Cerebellar cortex (tissue), 1 donor: ENCODE results near the gene RIIAD1.
"Not testable (repeated sequence)": the region's sequence is repeated elsewhere in the genome, so short reads cannot be mapped to it uniquely, and the experiment has no call there.

Experiments used
- DNase-seq: peaks from one replicate; pipeline ENCODE4 v3.0.0-alpha.2; 2015; ENCODE audit warnings: low spot score

RIIAD1 gene

DNA sequence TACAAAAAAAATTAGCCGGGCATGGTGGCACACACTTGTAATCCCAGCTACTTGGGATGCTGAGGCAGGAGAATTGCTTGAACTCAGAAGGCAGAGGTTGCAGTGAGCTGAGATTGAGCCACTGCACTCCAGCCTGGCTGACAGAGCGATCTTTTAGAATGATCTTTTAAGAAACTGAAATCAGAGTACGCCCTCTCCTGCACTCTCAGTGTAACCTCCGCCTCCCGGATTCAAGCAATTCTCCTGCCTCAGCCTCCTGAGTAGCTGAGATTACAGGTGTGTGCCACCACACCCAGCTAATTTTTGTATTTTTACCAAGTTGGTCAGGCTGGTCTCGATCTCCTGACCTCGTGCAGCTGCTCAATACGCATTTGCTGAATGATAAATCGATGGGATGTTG, 12.7 kb downstream of the RIIAD1 start:
- not testable (repeated sequence) for DNase-seq

- DNase-seq: no peak
Measured at GRCh38 chr1:151737026-151737425, 15.7 kb downstream of the RIIAD1 start.

DNA sequence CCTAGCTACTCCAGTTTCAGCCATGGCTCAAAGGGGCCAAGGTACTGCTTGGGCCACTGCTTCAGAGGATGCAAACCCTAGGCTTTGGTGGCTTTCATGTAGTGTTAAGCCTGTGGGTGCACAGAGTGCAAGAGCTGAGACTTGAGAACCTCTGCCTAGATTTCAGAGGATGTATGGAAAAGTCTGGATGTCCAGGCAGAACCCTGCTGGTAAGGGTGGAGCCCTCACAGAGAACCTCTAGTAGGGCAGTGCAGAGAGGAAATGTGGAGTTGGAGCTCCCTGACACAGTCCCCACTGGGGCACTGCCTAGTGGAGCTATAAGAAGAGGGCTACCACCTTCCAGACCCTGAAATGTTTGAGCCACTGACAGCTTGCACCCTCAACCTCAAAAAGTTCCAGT, 16.2 kb downstream of the RIIAD1 start:
- no peak for DNase-seq

DNA sequence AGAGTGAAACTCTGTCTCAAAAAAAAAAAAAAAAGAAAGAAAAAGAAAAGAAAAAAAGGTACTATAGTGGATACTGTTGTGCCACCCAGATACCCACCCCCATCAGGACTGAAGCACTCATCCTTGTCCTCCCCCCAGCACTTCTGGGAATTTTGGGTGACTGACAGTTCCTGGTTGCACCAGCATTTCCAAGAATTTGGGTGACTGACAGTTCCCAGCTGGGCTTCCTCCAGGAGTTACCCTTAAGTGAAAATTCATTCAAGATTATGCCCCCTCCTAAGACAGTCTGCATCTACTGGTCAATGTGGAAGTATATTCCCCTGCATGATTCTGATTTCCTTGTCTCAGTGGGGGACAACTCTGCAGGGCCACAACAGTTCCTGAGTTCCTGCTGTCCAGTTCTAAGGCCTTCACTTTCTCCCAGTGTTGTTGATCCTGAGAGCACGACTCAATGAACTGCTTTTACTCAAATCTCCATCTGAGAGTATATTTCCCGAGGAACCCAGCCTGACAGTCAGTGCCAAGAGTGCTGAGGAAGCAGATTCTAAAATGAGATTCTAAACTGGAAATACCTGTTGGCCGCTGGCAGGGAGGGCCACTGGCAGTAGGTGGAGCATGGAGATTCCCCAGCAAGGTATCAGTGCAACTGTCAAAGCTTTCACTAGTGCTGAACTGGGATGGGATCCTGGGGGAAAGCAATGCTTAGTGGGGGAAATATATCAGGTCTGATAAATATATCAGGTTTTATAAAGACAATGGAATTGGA, 18.5 kb downstream of the RIIAD1 start:
- DNase-seq: no peak

- no peak for DNase-seq
Measured at GRCh38 chr1:151741516-151741915, 20.2 kb downstream of the RIIAD1 start.

GRCh38 chr1:151756291-151756690, 35.0 kb downstream of the RIIAD1 start:
- DNase-seq: no peak

DNA sequence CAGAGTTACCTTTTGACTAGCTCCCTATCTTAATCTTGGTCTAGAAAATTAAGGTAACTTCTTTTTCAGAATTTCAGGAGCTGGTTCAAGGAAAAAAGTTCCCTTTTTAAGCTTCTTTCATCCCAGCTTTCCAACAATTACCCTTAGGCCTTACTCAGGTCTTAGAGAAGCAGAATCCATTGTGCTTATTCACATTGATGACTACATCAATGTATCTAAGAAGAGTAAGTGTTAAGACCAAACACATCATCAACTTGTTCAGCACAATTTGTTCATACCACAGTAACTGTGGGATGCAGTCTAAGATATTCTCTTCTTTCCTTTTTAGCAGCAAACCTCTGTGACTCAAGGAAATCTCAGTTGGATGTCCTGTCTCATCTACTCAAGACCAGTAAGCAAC, 37.9 kb downstream of the RIIAD1 start:
- no peak for DNase-seq

- DNase-seq: no peak
Measured at GRCh38 chr1:151760597-151761385, 39.5 kb downstream of the RIIAD1 start.

- peak; percentile 84 for DNase-seq
Measured at GRCh38 chr1:151762941-151763921, 41.9 kb downstream of the RIIAD1 start, which contains the start of gene MRPL9. TSS of gene MRPL9 (minus strand) at chr1:151763496. CDS start at chr1:151763479, 17 bp downstream.

GRCh38 chr1:151763990-151764389, 42.7 kb downstream of the RIIAD1 start:
- no peak for DNase-seq

GRCh38 chr1:151768351-151769066, 47.2 kb downstream of the RIIAD1 start:
- not testable (repeated sequence) for DNase-seq

- DNase-seq: not testable (repeated sequence)
Measured at GRCh38 chr1:151769270-151769669, 47.9 kb downstream of the RIIAD1 start.

DNA sequence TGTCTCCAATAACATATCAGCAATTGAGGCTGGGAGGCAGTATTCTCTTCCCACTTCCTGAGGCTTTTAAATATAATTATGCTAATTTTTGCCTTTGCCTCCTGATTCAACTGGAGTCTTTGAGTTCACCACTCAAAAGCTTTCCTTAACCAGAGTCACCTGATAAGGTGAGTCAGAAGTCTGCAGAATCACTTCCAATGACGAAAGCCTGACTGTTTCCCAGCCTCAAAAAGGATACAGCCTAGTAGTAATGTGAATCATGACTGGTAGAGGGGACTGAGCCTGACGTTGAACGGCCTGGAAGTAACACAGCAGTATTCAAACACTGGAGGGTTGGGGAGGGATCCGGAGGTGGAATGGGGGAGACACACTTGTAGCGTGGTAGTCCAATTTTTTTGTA, 52.4 kb downstream of the RIIAD1 start:
- DNase-seq: no peak

DNA sequence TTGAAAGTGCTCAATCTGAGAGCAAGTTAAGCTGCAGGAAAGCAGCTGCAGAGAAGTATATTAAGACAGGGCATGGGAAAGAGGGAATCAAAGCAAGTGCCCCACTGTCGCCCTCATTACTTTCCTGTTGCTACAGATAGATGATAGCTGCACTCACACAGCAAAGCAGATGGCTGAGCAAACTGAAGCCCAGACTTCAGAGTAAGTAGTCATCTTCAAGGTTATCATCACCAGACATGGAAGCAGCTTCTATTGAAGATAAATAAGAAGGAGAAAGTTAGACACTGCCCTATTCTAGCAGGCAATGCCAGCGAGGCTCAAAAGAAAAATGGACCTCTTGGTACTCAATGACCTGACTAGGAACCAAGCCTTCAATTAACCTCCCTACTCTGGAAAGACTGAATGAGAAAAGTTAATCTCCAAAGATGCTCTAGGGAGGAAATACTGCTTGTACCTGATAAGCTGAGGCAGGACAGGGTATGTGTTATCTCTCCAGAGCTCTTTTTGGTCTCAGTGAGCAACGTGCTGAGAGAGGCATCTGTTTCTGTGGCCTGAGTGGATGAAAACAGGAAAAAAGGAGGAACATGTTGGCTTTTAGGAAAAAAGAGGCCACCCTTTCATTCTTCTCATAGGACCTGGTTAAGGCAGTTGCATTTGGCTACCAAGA, 53.1 kb downstream of the RIIAD1 start:
- no peak for DNase-seq

DNA sequence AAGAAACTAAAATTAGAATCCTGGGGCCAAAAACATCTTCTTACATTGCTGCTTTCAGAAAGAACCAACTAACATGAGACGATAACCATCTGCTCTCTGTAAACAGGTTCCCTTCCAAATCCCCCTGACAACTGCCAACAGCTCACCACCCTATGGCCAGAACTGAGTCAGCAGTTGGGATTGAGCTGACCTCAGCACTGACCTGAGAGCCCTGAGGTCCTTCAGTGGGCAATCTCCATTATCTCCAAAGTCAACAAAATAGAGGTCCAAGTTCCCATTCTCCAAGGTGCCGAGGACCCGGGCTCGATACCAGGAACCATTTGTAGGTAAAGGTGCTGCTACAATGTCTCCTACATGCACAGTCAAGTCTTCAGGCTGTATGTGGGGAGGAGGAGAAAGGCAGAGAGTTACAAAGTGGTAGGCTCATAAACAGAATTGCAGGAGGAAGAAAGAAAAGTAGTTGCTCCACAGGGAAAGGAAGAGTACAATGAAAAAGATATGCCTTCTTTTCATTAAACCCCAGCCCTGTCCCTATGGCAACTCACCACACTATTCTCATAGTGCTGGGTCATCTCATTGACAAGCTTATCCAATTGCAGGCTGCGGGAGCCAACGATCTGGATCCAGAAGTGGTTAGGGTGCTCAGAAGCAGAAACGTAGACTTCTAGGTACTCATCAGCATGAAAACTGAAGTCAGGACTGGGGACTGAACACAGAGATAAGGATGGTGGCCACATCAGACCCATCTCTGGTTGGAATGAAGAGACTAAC, 54.8 kb downstream of the RIIAD1 start:
- no peak for DNase-seq

DNA sequence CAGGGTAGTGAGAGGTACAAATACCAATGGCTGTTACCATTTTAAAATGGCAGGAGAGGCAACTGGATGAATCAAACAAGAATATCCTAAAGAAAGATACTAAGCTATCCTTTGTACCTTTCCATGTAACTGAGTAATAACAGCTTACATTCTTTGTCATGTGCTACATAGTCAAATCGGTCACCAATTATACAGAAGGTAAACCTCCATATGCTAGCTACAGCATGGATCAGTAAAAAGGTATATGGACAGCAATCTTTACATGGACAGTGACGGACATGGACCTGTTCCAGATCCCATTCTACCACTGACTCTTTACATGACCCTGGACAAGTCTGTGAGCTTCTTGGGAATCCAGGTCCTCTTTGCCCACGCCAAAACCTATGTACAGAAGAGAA, 55.3 kb downstream of the RIIAD1 start:
- DNase-seq: no peak

GRCh38 chr1:151777317-151777716, 56.0 kb downstream of the RIIAD1 start:
- DNase-seq: no peak
